ENCODE results near the gene C5. TPM values are rescaled to one million over a fixed set of nuclear protein-coding genes. Genes with fewer than 3 reads are reported as not detected.
A peak's percentile ranks its signal among the peaks of the same experiment; 100 is the strongest.

C5 gene
- total RNA-seq, 1 donor from 2014 or later: 37.8 TPM

GRCh38 chr9:120983259-120983837 is 66.7 kb downstream of the C5 start:
- no peak for ATAC-seq
- no peak overlapping the region for H3K4me3 ChIP-seq
- peaks cover 4% of the 10 kb centered on the region for H3K4me1 ChIP-seq
- no peak for DNase-seq
- intact Hi-C loops (cut with DNase I): no loop called here
- no peaks in the 10 kb centered on the region for H3K36me3 ChIP-seq
- TF ChIP-seq CTCF (IDR thresholded peaks at IDR 0.05): no peak
- no peaks in the 10 kb centered on the region for H3K27me3 ChIP-seq
- no peak overlapping the region for H3K27ac ChIP-seq
- no peaks in the 10 kb centered on the region for H3K9me3 ChIP-seq

GRCh38 chr9:120982836-120983235 is 67.2 kb downstream of the C5 start:
- Histone ChIP-seq H3K27me3 (no peaks in the 10 kb centered on the region), H3K9me3 (no peaks in the 10 kb centered on the region), H3K27ac (no peak overlapping the region), H3K4me3 (no peak overlapping the region), H3K36me3 (no peaks in the 10 kb centered on the region), H3K4me1 (peaks cover 4% of the 10 kb centered on the region)
- no peak for ATAC-seq
- no peak for DNase-seq
- TF ChIP-seq CTCF (IDR thresholded peaks at IDR 0.05): no peak
- intact Hi-C loops (cut with DNase I): no loop called here

- Histone ChIP-seq H3K4me3 (no peak overlapping the region), H3K27me3 (no peaks in the 10 kb centered on the region), H3K36me3 (no peaks in the 10 kb centered on the region), H3K4me1 (peaks cover 4% of the 10 kb centered on the region), H3K9me3 (no peaks in the 10 kb centered on the region), H3K27ac (no peak overlapping the region)
- TF ChIP-seq CTCF (IDR thresholded peaks at IDR 0.05): no peak
- ATAC-seq (no peak), DNase-seq (no peak)
- intact Hi-C loops (cut with DNase I): no loop called here
These were observed 69.1 kb downstream of the C5 start for GRCh38 chr9:120980951-120981350.

GRCh38 chr9:120979797-120980196 is 70.3 kb downstream of the C5 start:
- no peak overlapping the region for H3K27ac ChIP-seq
- TF ChIP-seq CTCF (IDR thresholded peaks at IDR 0.05): no peak
- H3K36me3 ChIP-seq: no peaks in the 10 kb centered on the region
- H3K4me1 ChIP-seq: no peaks in the 10 kb centered on the region
- no peaks in the 10 kb centered on the region for H3K27me3 ChIP-seq
- DNase-seq: no peak
- no peak overlapping the region for H3K4me3 ChIP-seq
- no peak for ATAC-seq
- intact Hi-C loops (cut with DNase I): no loop called here
- H3K9me3 ChIP-seq: no peaks in the 10 kb centered on the region

- Histone ChIP-seq H3K27me3 (no peaks in the 10 kb centered on the region), H3K27ac (no peak overlapping the region), H3K4me1 (no peaks in the 10 kb centered on the region), H3K36me3 (no peaks in the 10 kb centered on the region), H3K4me3 (no peak overlapping the region), H3K9me3 (no peaks in the 10 kb centered on the region)
- intact Hi-C loops (cut with DNase I): no loop called here
- no peak for TF ChIP-seq CTCF (IDR thresholded peaks at IDR 0.05)
- ATAC-seq (peak; percentile 22), DNase-seq (no peak)
These were observed 71.1 kb downstream of the C5 start for GRCh38 chr9:120978987-120979386.

- no peaks in the 10 kb centered on the region for H3K36me3 ChIP-seq
- no peak for DNase-seq
- H3K4me3 ChIP-seq: no peak overlapping the region
- H3K9me3 ChIP-seq: no peaks in the 10 kb centered on the region
- no peaks in the 10 kb centered on the region for H3K4me1 ChIP-seq
- intact Hi-C loops (cut with DNase I): no loop called here
- H3K27me3 ChIP-seq: no peaks in the 10 kb centered on the region
- no peak for ATAC-seq
- H3K27ac ChIP-seq: no peak overlapping the region
- TF ChIP-seq CTCF (IDR thresholded peaks at IDR 0.05): no peak
These were observed 72.8 kb downstream of the C5 start for GRCh38 chr9:120977321-120977720.

Measured in upper lobe of right lung (tissue), 1 donor.